Stimulated activated CD8-positive, alpha-beta memory T cell treated with anti-CD3 and anti-CD28 coated beads, Interleukin-15, amount 100 ng/mL, for 4 hours (primary cell): ENCODE results near the gene CCDC142.

ENCODE experiments used
- DNase-seq, 2 donors: peaks; one replicate each; pipeline ENCODE4 v3.0.0-alpha.2; 2020; ENCODE audit warnings: low read depth in 2 of 2

The CCDC142 gene

DNA sequence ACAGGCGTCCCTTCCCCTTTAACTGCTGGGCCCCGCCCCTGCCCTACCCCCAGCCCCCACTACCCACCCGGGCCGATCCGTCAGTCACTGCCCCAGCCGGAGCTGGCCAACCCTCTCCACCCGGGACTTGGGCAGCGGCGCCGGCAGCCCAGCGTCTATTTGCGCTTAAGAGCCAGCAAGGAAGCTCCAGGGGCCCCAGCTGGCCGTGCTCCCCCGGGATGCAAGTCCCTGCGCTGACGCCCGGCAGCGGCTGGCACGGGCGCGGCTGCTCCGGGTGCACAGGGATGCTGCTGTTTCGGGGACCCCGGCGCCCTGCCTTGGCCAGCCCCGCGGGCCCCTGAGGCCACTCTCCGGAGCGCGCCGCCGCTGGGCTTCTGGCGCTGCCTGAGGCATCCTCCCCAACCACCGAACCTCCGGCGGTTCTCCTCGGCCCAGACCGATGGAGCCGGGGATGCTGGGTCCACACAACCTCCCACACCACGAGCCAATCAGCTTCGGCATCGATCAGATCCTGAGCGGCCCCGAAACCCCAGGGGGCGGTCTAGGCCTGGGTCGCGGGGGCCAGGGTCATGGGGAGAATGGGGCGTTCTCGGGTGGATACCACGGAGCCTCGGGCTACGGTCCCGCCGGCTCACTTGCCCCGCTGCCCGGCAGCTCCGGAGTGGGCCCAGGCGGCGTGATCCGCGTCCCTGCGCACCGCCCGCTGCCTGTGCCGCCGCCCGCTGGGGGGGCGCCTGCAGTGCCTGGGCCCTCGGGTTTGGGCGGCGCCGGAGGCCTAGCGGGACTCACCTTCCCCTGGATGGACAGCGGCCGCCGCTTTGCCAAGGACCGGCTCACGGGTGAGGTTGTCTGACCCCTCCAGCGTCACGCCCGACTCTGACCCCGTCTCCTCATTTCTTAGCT, 31.8 kb upstream of the CCDC142 start, which contains the start of gene TLX2:
Gene TLX2, plus strand, starts transcription at position 83 of the 903 bp plus-strand sequence. Its CDS starts 357 bp downstream, at position 440.
- no peak for DNase-seq

- DNase-seq, result no peak
Observed at GRCh38 chr2:74513605-74514367, 31.0 kb upstream of the CCDC142 start.

DNA sequence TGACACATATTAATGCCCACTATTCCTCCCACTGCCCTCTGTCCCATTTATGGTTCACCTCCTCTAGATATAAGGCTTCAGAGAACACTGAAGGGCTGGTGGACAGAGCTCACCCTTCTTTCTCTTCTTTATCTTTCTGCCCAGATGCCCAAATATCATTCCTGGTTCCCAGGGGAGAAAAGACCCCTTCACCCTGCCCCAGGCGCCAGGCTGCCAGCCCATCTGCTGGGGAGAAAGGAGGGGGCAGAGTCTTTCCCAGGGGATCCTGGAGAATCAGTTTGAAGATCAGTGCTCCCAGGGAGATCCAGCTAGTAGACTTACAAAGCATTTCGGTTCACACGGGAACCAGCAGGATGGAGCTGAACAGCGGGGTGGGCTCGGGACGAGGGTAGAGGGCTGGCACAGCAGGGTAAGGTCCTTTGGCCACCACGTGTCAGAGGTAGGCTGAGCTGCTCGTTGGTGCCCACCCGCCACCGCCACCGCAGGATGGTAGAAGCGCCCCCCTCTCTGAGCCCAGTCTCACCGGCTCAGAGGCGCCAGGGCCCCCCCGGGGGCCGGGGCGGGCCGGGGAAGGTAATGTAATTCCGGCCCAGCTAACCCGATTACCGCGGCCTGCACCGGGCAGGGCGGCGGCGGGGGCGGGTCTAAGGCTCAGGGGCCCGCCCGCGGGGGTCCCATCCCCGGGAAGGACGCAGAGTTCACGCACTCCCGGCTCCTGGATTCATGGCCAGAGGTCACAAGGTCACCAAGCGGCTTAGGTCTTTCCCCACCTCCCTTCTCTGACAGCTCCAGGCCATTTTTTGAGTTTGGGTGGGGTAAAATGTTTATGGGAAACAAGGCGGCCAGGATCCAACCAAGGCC, 30.2 kb upstream of the CCDC142 start:
- no peak for DNase-seq

DNA sequence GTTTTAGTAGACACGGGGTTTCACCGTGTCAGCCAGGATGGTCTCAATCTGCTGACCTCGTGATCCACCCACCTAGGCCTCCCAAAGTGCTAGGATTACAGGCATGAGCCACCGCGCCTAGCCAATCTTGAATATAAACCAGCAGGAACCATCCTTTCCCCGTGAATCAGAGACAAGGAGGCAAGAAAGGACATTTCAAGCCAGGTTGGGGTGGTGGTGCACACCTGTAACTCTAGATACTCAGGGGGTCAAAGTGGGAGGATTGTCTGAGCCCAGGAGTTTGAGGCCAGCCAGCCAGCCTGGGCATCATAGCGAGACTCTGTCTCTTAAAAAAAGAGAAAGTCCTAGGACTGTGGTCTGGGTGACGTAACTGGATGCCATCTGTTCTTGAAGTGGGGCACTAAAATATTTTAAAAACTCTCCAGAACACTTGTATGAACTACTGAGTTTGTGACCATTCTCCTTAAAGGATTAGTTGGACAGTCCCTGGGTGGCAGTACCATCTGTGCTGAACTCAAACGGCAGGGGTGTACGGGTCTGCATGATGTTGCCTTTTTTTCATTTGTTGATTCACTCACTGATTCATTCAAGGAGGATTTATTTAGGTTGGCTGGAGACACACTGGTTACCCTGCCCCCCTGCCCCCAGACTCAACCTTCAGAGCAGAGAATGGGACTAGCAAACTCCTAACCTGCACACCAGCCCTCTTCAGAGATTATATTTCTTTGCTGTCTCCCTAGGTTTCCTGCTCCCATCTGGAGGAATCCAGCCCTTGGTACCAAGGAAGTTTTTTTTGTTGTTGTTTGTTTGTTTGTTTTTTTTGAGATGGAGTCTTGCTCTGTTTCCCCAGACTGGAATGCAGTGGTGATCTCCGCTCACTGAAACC, 28.5 kb upstream of the CCDC142 start:
- no peak for DNase-seq

- DNase-seq, result no peak
Observed at GRCh38 chr2:74510272-74510671, 27.5 kb upstream of the CCDC142 start.

- no peak for DNase-seq
Observed at GRCh38 chr2:74507926-74508520, 25.2 kb upstream of the CCDC142 start.

GRCh38 chr2:74507145-74507925, 24.5 kb upstream of the CCDC142 start, which contains the start of gene PCGF1:
TSS of gene PCGF1 (minus strand) at chr2:74507695. CDS start at chr2:74507668, 27 bp downstream.
- DNase-seq, result peak; percentile 97 to 98

GRCh38 chr2:74505448-74506246, 22.8 kb upstream of the CCDC142 start:
- no peak for DNase-seq

- DNase-seq, result no peak
Observed at GRCh38 chr2:74504591-74504990, 21.8 kb upstream of the CCDC142 start.

GRCh38 chr2:74503506-74504475, 21.0 kb upstream of the CCDC142 start:
- no peak for DNase-seq

- DNase-seq, result no peak
Observed at GRCh38 chr2:74502720-74503505, 20.1 kb upstream of the CCDC142 start.

DNA sequence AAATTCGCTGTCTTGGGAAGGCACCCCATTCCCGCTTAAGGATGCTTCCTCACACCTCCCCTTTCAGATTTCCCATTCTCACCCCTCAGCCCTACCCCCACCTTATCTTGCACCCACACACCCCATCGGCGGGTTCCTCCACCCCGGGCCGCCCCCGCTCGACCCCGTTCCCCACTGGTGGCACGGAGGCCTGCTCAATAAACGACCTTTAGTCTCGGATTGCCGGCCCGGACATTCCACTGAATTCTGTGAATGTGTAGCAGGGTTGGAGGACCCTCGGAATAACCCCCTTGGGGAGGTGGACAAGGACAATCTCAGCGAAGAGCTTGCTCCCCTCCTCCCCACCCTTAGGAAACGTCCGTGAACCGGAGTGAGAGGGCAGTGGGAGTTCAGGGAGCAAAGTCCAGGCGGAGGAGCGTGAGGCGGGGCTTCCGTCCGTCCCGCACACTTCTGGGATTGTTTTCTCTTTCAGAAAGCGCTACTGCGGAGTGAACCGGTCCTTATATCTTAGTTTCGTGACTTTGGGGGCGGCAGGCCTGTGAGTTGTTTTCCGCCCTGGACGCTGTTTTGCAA, 19.4 kb upstream of the CCDC142 start:
- no peak for DNase-seq

DNA sequence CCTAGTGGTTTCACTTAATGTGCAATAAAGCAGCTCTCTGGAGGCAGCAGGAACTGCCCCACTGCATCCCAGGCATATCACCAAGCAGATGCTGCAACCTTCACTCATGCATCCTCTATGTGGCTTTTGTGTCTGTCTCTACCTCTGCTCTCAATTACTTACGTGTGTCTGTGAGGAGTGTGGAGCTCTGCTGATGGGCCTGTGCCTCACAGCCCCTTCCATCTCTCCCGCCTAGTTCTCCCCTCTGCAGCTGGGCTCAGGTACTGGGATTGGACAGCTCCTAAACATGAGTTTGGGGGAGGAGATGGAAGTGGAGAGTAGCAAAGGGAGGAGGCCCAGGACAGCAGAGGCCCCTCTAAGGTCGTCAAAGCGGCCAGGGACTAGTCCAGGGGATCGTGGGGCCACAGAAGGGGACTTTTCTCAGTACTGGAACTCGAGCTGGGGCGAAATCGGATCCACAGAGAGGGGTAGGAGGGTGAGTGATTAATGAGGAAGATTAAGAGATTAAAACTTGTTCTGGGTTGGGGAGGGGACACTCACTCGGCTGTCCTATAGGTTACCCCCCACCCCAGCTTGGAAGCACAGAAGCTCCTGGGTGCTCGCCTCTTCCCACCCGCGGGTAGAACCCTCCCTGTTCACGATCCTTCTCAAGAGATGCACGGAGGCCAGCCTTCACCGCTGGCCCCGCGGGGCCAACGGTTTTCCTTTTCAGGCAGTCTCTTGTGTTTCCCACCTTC, 18.7 kb upstream of the CCDC142 start:
- DNase-seq, result no peak

DNA sequence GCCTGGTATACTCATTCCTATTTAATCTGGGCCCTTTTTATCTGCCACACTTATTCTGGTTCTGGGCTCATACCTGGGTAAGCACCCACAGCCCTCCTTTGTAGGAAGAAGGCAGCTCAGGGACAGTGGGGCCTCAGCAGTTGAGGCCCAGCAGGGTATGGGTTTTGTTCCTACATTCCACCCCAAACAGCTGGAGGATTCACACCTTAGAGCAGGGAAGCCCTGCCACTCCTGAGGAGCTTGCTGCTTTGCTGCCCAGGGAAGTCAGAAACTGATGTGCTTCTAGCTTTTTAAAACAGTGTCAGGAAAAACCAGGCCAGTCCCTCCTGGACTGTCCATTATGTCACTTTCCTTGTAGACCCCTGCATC, 17.8 kb upstream of the CCDC142 start:
- DNase-seq, result no peak

DNA sequence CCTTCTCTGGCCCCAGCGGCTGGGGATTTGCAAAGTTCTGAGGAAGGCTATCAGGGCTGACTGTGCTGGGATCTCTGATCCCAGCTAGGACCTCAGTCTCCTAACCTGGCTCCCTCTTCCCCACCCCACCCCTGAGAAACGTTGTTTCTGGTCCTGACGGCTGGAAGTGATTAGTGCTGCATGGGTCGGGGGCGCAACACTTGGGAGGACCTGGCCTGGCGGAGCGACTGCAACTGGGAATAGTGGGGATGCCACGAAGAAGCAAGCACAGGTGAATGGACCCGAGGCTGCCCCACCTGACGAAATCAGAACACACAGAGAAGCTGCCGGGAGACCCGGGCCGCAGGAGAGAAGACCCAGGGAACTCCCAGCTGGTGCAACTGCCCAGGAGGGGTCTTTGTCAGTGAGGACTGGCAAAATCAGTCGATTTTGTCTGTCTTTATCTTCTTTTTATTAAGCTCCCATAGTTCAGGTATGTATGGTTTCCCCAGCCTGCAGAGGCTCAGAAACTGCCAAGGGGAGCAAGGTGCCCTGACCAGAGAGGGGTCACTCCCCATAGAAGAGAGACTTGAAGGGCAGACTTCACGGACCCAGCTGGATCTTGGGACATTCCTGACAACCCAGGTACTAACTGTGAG, 17.3 kb upstream of the CCDC142 start:
- no peak for DNase-seq
